SU-DHL-6 (cell line): ENCODE measurements around the gene KRTAP8-1.

Experiments
- CTCF ChIP-seq: fragments of 200-600 bp; sonication (generic); IDR thresholded peaks from one replicate; pipeline ENCODE4 v1.5.1; 2017; ENCODE audit warnings: antibody characterized with exemption, mild to moderate bottlenecking, low read length, moderate library complexity; ENCODE audit not compliant: insufficient read depth, poor library complexity, severe bottlenecking
- EZH2phosphoT487 ChIP-seq: fragments of 200-600 bp; sonication (generic), shearing (Covaris generic); conservative IDR thresholded peaks from 2 replicates; pipeline ENCODE4 v1.6.1; 2018; ENCODE audit warnings: mild to moderate bottlenecking, antibody characterized with exemption, low read length, moderate library complexity, mixed read lengths

DNA sequence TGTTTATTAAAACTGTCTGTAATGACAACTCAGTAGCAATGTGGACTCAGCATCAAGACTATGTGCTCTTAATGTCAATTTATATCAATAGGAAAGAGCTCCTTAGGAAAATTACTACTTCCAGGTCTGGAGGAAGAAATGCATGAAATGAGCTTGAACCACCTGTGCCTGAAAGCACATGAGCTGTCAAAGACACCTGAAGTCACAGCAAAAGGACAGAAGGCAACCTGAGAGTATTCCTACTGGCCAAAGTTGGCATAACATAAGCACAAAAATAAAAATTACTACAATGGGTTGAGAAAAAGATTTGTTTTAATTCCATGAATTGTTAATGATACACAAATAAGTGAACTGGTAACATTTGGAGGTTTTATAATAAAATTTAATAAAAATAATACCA is 29.9 kb upstream of the KRTAP8-1 start:
- TF ChIP-seq CTCF (no peak), EZH2phosphoT487 (no peak)
